A673 (cell line): Measurements from ENCODE around the gene SMARCE1. TPM values are rescaled to one million over a fixed set of nuclear protein-coding genes. Genes with fewer than 3 reads are reported as not detected.
A peak's percentile ranks its signal among the peaks of the same experiment; 100 is the strongest.

Experiments used
- Bru-seq: library from RNA; stranded (reverse); fragments of 400-500 nt; gene quantifications from one replicate; lab custom pipeline; 2021; lab: Mats Ljungman, UMichigan
- BruChase-seq, 2 experiments: library from RNA; stranded (reverse); fragments of 400-500 nt; gene quantifications; one replicate each; lab custom pipeline; 2021; lab: Mats Ljungman, UMichigan
- BruUV-seq: library from RNA; stranded (reverse); fragments of 400-500 nt; replicated peaks from 2 replicates; lab custom pipeline; 2021; lab: Mats Ljungman, UMichigan
- CTCF ChIA-PET: fragments of 300-600 bp; sonication (Branson Sonifier 250); formaldehyde crosslinking; loops from one replicate; lab custom pipeline; 2022; ENCODE audit warnings: antibody characterized with exemption; lab: Charles Lee
- POLR2A ChIA-PET: fragments of 300-600 bp; sonication (Branson Sonifier 250); formaldehyde crosslinking; loops from one replicate; lab custom pipeline; 2022; ENCODE audit warnings: antibody characterized with exemption; ENCODE audit not compliant: low non-redundant PET; lab: Charles Lee
- DNase-seq: peaks from one replicate; pipeline ENCODE4 v3.0.0-alpha.2; 2015; ENCODE audit warnings: low spot score
- H3K27ac ChIP-seq: fragments of 200-600 bp; sonication (generic); 2 replicates; pipeline ENCODE4 v1.5.1; 2016; ENCODE audit warnings: mixed run types, low read depth, mild to moderate bottlenecking, mixed read lengths, antibody characterized with exemption, low read length; ENCODE audit not compliant: poor library complexity, severe bottlenecking
- H3K27me3 ChIP-seq: fragments of 200-600 bp; sonication (generic); replicated peaks from 2 replicates; pipeline ENCODE4 v1.6.1; 2017; ENCODE audit warnings: mixed run types, low read depth, mild to moderate bottlenecking, mixed read lengths, antibody characterized with exemption, low read length; ENCODE audit not compliant: insufficient read depth, poor library complexity
- H3K36me3 ChIP-seq: fragments of 200-600 bp; sonication (generic); 2 replicates; pipeline ENCODE4 v1.6.1; 2016; ENCODE audit warnings: mixed run types, mild to moderate bottlenecking, mixed read lengths, antibody characterized with exemption, low read length; ENCODE audit not compliant: insufficient read depth, poor library complexity, severe bottlenecking
- H3K4me1 ChIP-seq: fragments of 200-600 bp; sonication (generic); 2 replicates; pipeline ENCODE4 v1.6.1; 2017; ENCODE audit warnings: mixed run types, mild to moderate bottlenecking, mixed read lengths, antibody characterized with exemption, low read length; ENCODE audit not compliant: insufficient read depth, poor library complexity, severe bottlenecking
- H3K4me3 ChIP-seq: fragments of 200-600 bp; sonication (generic); 2 replicates; pipeline ENCODE4 v1.5.1; 2016; ENCODE audit warnings: low read depth, mixed run types, mild to moderate bottlenecking, mixed read lengths, low read length; ENCODE audit not compliant: poor library complexity, severe bottlenecking
- H3K9me3 ChIP-seq: fragments of 200-600 bp; sonication (generic); 2 replicates; pipeline ENCODE4 v1.6.1; 2016; ENCODE audit warnings: mixed run types, low read depth, mild to moderate bottlenecking, mixed read lengths, antibody characterized with exemption, low read length; ENCODE audit not compliant: poor library complexity, severe bottlenecking
- CTCF ChIP-seq: fragments of 300-800, 200-600 bp; sonication (generic); conservative IDR thresholded peaks from 2 replicates; pipeline ENCODE4 v1.5.1; 2017; ENCODE audit warnings: low read depth, mild to moderate bottlenecking, antibody characterized with exemption, low read length, moderate library complexity, mixed read lengths
- EZH2 ChIP-seq: fragments of 200-600 bp; sonication (generic); IDR thresholded peaks from 2 replicates; pipeline ENCODE4 v1.6.1; 2017; ENCODE audit warnings: borderline replicate concordance, low read depth, mild to moderate bottlenecking, mixed read lengths, antibody characterized with exemption, low read length; ENCODE audit not compliant: poor library complexity, severe bottlenecking
- intact Hi-C: fragments of 100-400 bp; cut with micrococcal nuclease; formaldehyde crosslinking; loops from one replicate; pipeline ENCODE4 v1.10.0; 2022; ENCODE audit not compliant: unreplicated experiment
- long read RNA-seq: library from polyadenylated mRNA; stranded (forward); transcript quantifications from one replicate; pipeline ENCODE4 v2.0.0, GENCODE V29; 2022
- total RNA-seq: library from RNA; stranded (reverse); gene quantifications from 2 replicates; pipeline ENCODE4 v1.2.3, GENCODE V29; 2021

SMARCE1 gene
- 91.4 and 108 TPM in 2 replicates for total RNA-seq
- Bru-seq, nascent RNA = percentile 91 among the genes with signal in this experiment
- percentile 87 among the genes with signal in this experiment for BruChase-seq, experiment 1, labeled RNA remaining after a 2-hour chase
- percentile 92 among the genes with signal in this experiment for BruChase-seq, experiment 2, labeled RNA remaining after a 6-hour chase
- long read RNA-seq, full-length matches to known transcripts = 167 of 186 reads
- long read RNA-seq, partial matches to known transcripts = 7 of 186 reads
- long read RNA-seq, other reads (novel, unspliced or antisense) = 12 of 186 reads

- peaks cover 6% of the 10 kb centered on the region for H3K4me1 ChIP-seq
- no TSS peak for BruUV-seq
- peak within 1 kb of the TSS; percentile 99 for H3K27ac ChIP-seq
- TF ChIP-seq CTCF (no peak), EZH2 (no peak)
- peak; percentile 64 for DNase-seq
- H3K36me3 ChIP-seq = peaks cover 22% of the 10 kb centered on the region
- ChIA-PET POLR2A (interaction anchor here (0.6 to 0.8 kb wide), 2 partner anchors 230 to 1041 kb away, joined by 3 read pairs; partner anchors contain the start of genes EIF1 and TOP2A), CTCF (no interaction called here)
- H3K9me3 ChIP-seq = no peaks in the 10 kb centered on the region
- peak within 1 kb of the TSS; percentile 74 for H3K4me3 ChIP-seq
- intact Hi-C loops = no loop called here
- no peaks in the 10 kb centered on the region for H3K27me3 ChIP-seq
These were observed at the start of gene SMARCE1 for GRCh38 chr17:40647624-40648383. SMARCE1 (minus strand) TSS chr17:40647818; CDS start chr17:40645802, 2,016 bp downstream.

- no peak for TF ChIP-seq CTCF
- no peak for TF ChIP-seq EZH2
- no TSS peak for BruUV-seq
These were observed 49.7 kb upstream of the SMARCE1 start for GRCh38 chr17:40697297-40697696.

GRCh38 chr17:40696651-40697072 is 49.0 kb upstream of the SMARCE1 start:
- DNase-seq = peak; percentile 1
- no peak for TF ChIP-seq CTCF
- no peak for TF ChIP-seq EZH2
- ChIA-PET CTCF (no interaction called here), POLR2A (no interaction called here)
- H3K27me3 ChIP-seq = no peaks in the 10 kb centered on the region
- no peaks in the 10 kb centered on the region for H3K4me1 ChIP-seq
- no peaks in the 10 kb centered on the region for H3K9me3 ChIP-seq
- no TSS peak for BruUV-seq
- intact Hi-C loops = no loop called here
- H3K36me3 ChIP-seq = no peaks in the 10 kb centered on the region
- H3K27ac ChIP-seq = no peak overlapping the region
- H3K4me3 ChIP-seq = no peak overlapping the region

More at GRCh38 chr17:40697297-40697696, 49.7 kb upstream of the SMARCE1 start:
- Histone ChIP-seq H3K4me3 (no peak overlapping the region), H3K4me1 (no peaks in the 10 kb centered on the region), H3K36me3 (no peaks in the 10 kb centered on the region), H3K27ac (no peak overlapping the region), H3K27me3 (no peaks in the 10 kb centered on the region), H3K9me3 (no peaks in the 10 kb centered on the region)
- ChIA-PET POLR2A (no interaction called here), CTCF (no interaction called here)
- intact Hi-C loops = no loop called here
- no peak for DNase-seq
